ENCODE results near the gene CD22. TPM values are rescaled to one million over a fixed set of nuclear protein-coding genes. Genes with fewer than 3 reads are reported as not detected.

The CD22 gene
- total and polyA plus RNA-seq, 7 donors, result 0.11 to 3.2 (median 0.32) TPM

DNA sequence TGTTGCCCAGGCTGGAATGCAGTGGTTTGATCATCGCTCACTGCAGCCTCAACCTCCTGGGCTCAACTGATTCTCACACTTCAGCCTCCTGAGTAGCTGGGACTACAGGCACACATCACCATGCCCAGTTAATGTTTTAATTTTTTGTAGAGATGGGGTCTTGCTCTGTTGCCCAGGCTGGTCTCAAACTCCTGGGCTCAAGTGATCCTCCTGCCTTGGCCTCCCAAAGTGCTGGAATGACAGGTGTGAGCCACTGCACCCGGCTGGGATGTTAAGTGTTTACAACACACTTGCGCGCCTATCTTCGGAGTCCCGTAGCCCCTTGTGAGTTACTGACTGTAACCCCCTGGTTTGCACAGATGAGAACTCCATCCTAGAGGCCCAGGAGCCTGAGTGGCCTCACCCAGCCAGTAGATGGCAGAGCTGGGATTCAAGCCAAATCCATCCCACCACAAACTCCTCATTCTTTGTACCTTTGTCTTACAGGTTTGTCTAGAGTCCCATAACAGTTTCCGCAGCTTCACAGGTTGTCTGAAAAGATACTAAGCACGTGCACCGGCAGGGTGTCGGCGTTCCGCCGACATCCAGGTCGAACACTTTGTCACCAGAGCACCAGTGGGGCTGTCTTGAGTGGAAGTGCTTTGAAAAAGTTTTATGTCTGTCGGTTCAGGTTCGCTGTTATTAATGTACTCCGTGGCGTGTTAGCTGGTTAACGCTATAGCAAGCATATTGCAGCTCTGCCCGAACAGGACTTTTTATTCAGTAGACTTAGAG lies 22.3 kb upstream of the CD22 start:
- ATAC-seq, result no peak
- WGBS, 3 donors, result 81 to 83% (median 82%) methylated on average over 20 of the region's 20 CpGs
- Histone ChIP-seq H3K4me1 (no peaks in the 10 kb centered on the region), H3K36me3 (ENCODE audit: insufficient read depth in 1 of 2, low read depth in 1 of 2) (no peaks in the 10 kb centered on the region), H3K4me3 (no peak overlapping the region), H3K9me3 (no peaks in the 10 kb centered on the region), H3K27me3 (ENCODE audit: insufficient read depth in 3 of 3, low read length in 2 of 3) (peaks cover 0 to 25% (median 6%) of the 10 kb centered on the region in 3 donors), H3K27ac (no peak overlapping the region)
- no peak for DNase-seq
- TF ChIP-seq, protein P1, sequence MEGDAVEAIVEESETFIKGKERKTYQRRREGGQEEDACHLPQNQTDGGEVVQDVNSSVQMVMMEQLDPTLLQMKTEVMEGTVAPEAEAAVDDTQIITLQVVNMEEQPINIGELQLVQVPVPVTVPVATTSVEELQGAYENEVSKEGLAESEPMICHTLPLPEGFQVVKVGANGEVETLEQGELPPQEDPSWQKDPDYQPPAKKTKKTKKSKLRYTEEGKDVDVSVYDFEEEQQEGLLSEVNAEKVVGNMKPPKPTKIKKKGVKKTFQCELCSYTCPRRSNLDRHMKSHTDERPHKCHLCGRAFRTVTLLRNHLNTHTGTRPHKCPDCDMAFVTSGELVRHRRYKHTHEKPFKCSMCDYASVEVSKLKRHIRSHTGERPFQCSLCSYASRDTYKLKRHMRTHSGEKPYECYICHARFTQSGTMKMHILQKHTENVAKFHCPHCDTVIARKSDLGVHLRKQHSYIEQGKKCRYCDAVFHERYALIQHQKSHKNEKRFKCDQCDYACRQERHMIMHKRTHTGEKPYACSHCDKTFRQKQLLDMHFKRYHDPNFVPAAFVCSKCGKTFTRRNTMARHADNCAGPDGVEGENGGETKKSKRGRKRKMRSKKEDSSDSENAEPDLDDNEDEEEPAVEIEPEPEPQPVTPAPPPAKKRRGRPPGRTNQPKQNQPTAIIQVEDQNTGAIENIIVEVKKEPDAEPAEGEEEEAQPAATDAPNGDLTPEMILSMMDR (IDR thresholded peaks at IDR 0.05), result no peak
- intact Hi-C loops (cut with DNase I), result no loop called here

DNA sequence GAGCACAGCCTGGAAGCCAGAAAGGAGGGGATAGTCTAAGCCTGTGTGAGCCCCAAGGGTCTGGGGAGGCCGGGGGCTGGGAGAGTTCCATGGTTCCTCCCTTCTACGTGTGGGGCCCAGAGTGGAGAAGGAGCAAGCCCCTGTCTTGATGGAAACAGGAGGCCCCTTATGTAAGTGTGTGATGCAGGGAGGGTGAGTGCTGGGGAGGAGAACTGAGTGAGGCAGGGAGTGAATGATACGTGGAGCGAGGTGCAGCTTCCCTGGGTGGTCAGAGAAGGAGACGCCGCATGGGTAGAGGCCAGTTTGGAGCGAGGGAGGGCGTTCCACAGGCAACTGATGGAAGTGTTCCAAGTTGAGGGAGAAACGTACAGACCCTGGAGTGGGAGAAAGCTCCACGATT lies 21.1 kb upstream of the CD22 start:
- Histone ChIP-seq H3K36me3 (ENCODE audit: insufficient read depth in 1 of 2, low read depth in 1 of 2) (no peaks in the 10 kb centered on the region), H3K27me3 (ENCODE audit: insufficient read depth in 3 of 3, low read length in 2 of 3) (peaks cover 0 to 14% (median 9%) of the 10 kb centered on the region in 3 donors), H3K27ac (no peak overlapping the region), H3K4me1 (no peaks in the 10 kb centered on the region), H3K4me3 (no peak overlapping the region), H3K9me3 (no peaks in the 10 kb centered on the region)
- DNase-seq, result no peak
- intact Hi-C loops (cut with DNase I), result no loop called here
- TF ChIP-seq, protein P1 (IDR thresholded peaks at IDR 0.05), result no peak
- WGBS, 3 donors, result 47 to 48% (median 47%) methylated on average over 10 of the region's 10 CpGs
- no peak for ATAC-seq

DNA sequence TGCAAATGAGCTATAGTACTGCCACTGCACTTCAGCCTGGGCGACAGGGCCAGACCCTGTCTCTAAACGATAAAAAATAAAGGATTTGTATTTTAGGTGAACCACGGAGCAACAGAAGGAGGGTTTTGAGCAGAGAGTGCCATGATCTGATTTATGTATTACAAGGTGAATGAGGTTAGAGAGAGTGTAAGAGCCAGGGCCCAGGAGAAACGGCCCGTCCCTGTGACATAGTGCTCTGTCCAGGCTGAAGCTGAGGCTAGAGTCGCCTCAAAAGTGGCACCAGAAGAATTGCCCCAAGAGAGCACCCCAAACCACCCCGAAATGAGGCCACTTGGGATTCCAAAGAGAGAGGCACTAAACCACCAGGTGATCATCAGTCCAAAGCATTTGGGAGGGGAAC lies 20.1 kb upstream of the CD22 start:
- TF ChIP-seq, protein P1 (IDR thresholded peaks at IDR 0.05), result no peak
- Histone ChIP-seq H3K27me3 (ENCODE audit: insufficient read depth in 3 of 3, low read length in 2 of 3) (peaks cover 0 to 12% (median 9%) of the 10 kb centered on the region in 3 donors), H3K36me3 (ENCODE audit: insufficient read depth in 1 of 2, low read depth in 1 of 2) (no peaks in the 10 kb centered on the region), H3K27ac (no peak overlapping the region), H3K4me1 (no peaks in the 10 kb centered on the region), H3K4me3 (no peak overlapping the region), H3K9me3 (no peaks in the 10 kb centered on the region)
- ATAC-seq (no peak), DNase-seq (no peak)
- 56 to 75% (median 68%) methylated on average over 7 of the region's 7 CpGs for WGBS, 3 donors
- intact Hi-C loops (cut with DNase I), result no loop called here

DNA sequence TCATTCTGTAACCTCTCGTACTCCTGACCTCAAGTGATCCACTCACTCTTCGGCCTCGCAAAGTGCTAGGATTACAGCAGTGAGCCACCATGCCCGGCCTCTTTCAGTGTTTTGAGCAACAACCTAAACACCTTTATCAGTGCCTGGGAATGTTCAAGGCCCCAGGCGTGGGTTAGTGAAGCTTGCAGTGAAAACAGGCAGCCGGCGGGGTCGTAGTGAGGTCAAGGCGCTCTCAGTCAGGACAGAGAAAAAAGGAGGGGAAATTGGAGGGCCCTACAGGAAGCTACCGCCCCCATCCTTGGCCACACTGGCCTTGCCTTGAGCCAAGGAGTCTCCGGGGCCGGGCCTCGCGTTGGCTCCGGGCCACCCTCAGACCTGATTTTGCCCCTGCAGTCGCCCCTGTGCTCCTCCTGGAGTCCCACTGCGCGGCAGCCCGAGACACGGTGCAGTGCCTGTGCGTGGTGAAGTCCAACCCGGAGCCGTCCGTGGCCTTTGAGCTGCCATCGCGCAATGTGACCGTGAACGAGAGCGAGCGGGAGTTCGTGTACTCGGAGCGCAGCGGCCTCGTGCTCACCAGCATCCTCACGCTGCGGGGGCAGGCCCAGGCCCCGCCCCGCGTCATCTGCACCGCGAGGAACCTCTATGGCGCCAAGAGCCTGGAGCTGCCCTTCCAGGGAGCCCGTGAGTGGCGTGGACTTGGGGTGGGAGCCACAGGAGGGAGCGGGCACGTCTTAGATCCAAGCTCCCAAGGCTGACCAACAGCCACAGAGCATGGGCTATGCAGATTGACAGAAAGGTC lies 19.3 kb upstream of the CD22 start:
- DNase-seq (peak in 1 of 2 donors; percentile 17), ATAC-seq (no peak)
- WGBS, 3 donors, result 69 to 72% (median 71%) methylated on average over 46 to 47 of the region's 47 CpGs
- H3K36me3 ChIP-seq (ENCODE audit: insufficient read depth in 1 of 2, low read depth in 1 of 2), result no peaks in the 10 kb centered on the region
- no peak overlapping the region for H3K27ac ChIP-seq
- H3K4me1 ChIP-seq, result no peaks in the 10 kb centered on the region
- intact Hi-C loops (cut with DNase I), result no loop called here
- TF ChIP-seq, protein P1 (IDR thresholded peaks at IDR 0.05), result no peak
- no peaks in the 10 kb centered on the region for H3K9me3 ChIP-seq
- peaks cover 0 to 13% (median 9%) of the 10 kb centered on the region in 3 donors for H3K27me3 ChIP-seq (ENCODE audit: insufficient read depth in 3 of 3, low read length in 2 of 3)
- no peak overlapping the region for H3K4me3 ChIP-seq

All from psoas muscle (tissue), 8 donors.